SK-N-SH (cell line): Measurements from ENCODE around the gene NMNAT2. TPM values are rescaled to one million over a fixed set of nuclear protein-coding genes. Genes with fewer than 3 reads are reported as not detected.

ENCODE experiments used
- CTCF ChIA-PET: fragments of 300-600, 350-600 bp; formaldehyde crosslinking; extraction: SDS; loops from one replicate; lab custom pipeline; 2021; lab: Yijun Ruan, JAX
- POLR2A ChIA-PET: fragments of 350-600 bp; sonication (Branson Sonifier 250); formaldehyde crosslinking; extraction: SDS; loops from one replicate; lab custom pipeline; 2020; ENCODE audit warnings: antibody characterized with exemption, inconsistent platforms; lab: Yijun Ruan, JAX
- DNase-seq: peaks from one replicate; pipeline ENCODE4 v3.0.0; 2012
- H2AFZ ChIP-seq: fragments of 200-600 bp; sonication (generic); 2 replicates; pipeline ENCODE4 v1.8.1; 2016; ENCODE audit warnings: antibody characterized with exemption, mild to moderate bottlenecking, low read depth
- H3F3A ChIP-seq: fragments of 200-600 bp; sonication (generic); replicated peaks from 2 replicates; pipeline ENCODE3; 2016; ENCODE audit warnings: antibody characterized with exemption, mild to moderate bottlenecking; ENCODE audit not compliant: insufficient read depth
- H3K27ac ChIP-seq, 2 experiments: fragments of 200-500 bp in 1 of 2; fragments of 200-600 bp in 1 of 2; sonication (Bioruptor generic) in 1 of 2; sonication (generic), shearing (Covaris generic) in 1 of 2; 2 replicates each; pipeline versions ENCODE4 v1.5.1 to v1.6.1; 2014 to 2016; ENCODE audit warnings: low read depth in 2 of 2, inconsistent platforms in 1 of 2, low read length in 1 of 2, mild to moderate bottlenecking in 1 of 2, mixed read lengths in 1 of 2
- H3K27me3 ChIP-seq: fragments of 200-600 bp; sonication (generic), shearing (Covaris generic); 2 replicates; pipeline ENCODE4 v1.6.1; 2016; ENCODE audit warnings: mixed run types; ENCODE audit not compliant: insufficient read depth
- H3K36me3 ChIP-seq, 2 experiments: fragments of 200-500 bp in 1 of 2; fragments of 200-600 bp in 1 of 2; sonication (Bioruptor generic) in 1 of 2; sonication (generic) in 1 of 2; replicated peaks in 1 of 2; 2 replicates each; pipeline versions ENCODE3 to v1.5.1; 2014 to 2016; ENCODE audit warnings: low read length in 1 of 2, mild to moderate bottlenecking in 1 of 2; ENCODE audit not compliant: insufficient read depth in 2 of 2, control insufficient read depth in 1 of 2
- H3K4me1 ChIP-seq, 2 experiments: fragments of 200-500 bp in 1 of 2; fragments of 200-600 bp in 1 of 2; sonication (Bioruptor generic) in 1 of 2; sonication (generic), shearing (Covaris generic) in 1 of 2; 2 replicates each; pipeline versions ENCODE4 v1.5.1 to v1.6.1; 2014 to 2016; ENCODE audit warnings: low read depth in 1 of 2, low read length in 1 of 2, mixed run types in 1 of 2; ENCODE audit not compliant: insufficient read depth in 2 of 2, control insufficient read depth in 1 of 2
- H3K4me2 ChIP-seq: fragments of 200-600 bp; sonication (generic), shearing (Covaris generic); 2 replicates; pipeline ENCODE4 v1.6.1; 2017; ENCODE audit warnings: mixed run types
- H3K4me3 ChIP-seq, 2 experiments: fragments of 200-500 bp in 1 of 2; fragments of 200-600 bp in 1 of 2; sonication (Bioruptor generic) in 1 of 2; sonication (generic), shearing (Covaris generic) in 1 of 2; 2 replicates each; pipeline versions ENCODE4 v1.5.1 to v1.8.1; 2014 to 2016; ENCODE audit warnings: low read depth in 2 of 2, inconsistent platforms in 1 of 2, low read length in 1 of 2, mild to moderate bottlenecking in 1 of 2, mixed read lengths in 1 of 2, moderate library complexity in 1 of 2
- H3K79me2 ChIP-seq: fragments of 200-600 bp; sonication (generic); 2 replicates; pipeline ENCODE4 v1.8.1; 2017; ENCODE audit warnings: mild to moderate bottlenecking; ENCODE audit not compliant: insufficient read depth
- H3K9ac ChIP-seq: fragments of 200-600 bp; sonication (generic); 2 replicates; pipeline ENCODE4 v1.6.1; 2017; ENCODE audit warnings: mixed run types
- H3K9me2 ChIP-seq: fragments of 200-600 bp; sonication (generic); 2 replicates; pipeline ENCODE4 v1.6.1; 2017; ENCODE audit warnings: mixed run types
- H3K9me3 ChIP-seq: fragments of 200-600 bp; sonication (generic); 2 replicates; pipeline ENCODE4 v1.6.1; 2017; ENCODE audit warnings: mixed run types, mild to moderate bottlenecking, moderate library complexity
- H4K20me1 ChIP-seq: fragments of 200-600 bp; sonication (generic); 2 replicates; pipeline ENCODE4 v1.6.1; 2017; ENCODE audit warnings: mild to moderate bottlenecking, mixed run types; ENCODE audit not compliant: insufficient read depth
- CHD2 ChIP-seq: fragments of 150-350 bp; IDR thresholded peaks from 2 replicates; pipeline ENCODE4 v1.6.1; 2018; ENCODE audit warnings: low read length; ENCODE audit not compliant: partially characterized antibody
- ELF1 ChIP-seq: IDR thresholded peaks from 2 replicates; pipeline ENCODE4 v1.4.0; 2012
- EZH2phosphoT487 ChIP-seq: fragments of 200-600 bp; sonication (generic); IDR thresholded peaks from 2 replicates; pipeline ENCODE4 v1.6.1; 2017; ENCODE audit warnings: low read depth, mixed run types, mild to moderate bottlenecking, antibody characterized with exemption, moderate library complexity, borderline replicate concordance
- FOSL2 ChIP-seq: IDR thresholded peaks from 2 replicates; pipeline ENCODE4 v1.4.0; 2012; ENCODE audit warnings: low read depth, mild to moderate bottlenecking, moderate library complexity, borderline replicate concordance
- FOXJ3 ChIP-seq: sonication (generic); formaldehyde crosslinking; IDR thresholded peaks from 2 replicates; pipeline ENCODE4 v1.5.1; 2020; ENCODE audit warnings: mild to moderate bottlenecking, missing genetic modification reagents
- GATA2 ChIP-seq: sonication (generic); formaldehyde crosslinking; IDR thresholded peaks from 2 replicates; pipeline ENCODE4 v1.5.0; 2020; ENCODE audit warnings: mild to moderate bottlenecking, missing genetic modification reagents
- IRF3 ChIP-seq: fragments of 150-350 bp; IDR thresholded peaks from 2 replicates; pipeline ENCODE4 v1.6.1; 2016; ENCODE audit warnings: mild to moderate bottlenecking, low read depth, low read length
- MAX ChIP-seq: IDR thresholded peaks from 2 replicates; pipeline ENCODE4 v1.4.0; 2012; ENCODE audit warnings: low read depth
- MEF2A ChIP-seq: IDR thresholded peaks from 2 replicates; pipeline ENCODE4 v1.4.0; 2012; ENCODE audit warnings: low read depth, borderline replicate concordance
- MXI1 ChIP-seq: IDR thresholded peaks from 2 replicates; pipeline ENCODE4 v1.6.1; 2012; ENCODE audit warnings: mild to moderate bottlenecking, low read depth, low read length, improper control_type of control experiment
- NFIC ChIP-seq: IDR thresholded peaks from 2 replicates; pipeline ENCODE4 v1.4.0; 2012; ENCODE audit warnings: borderline replicate concordance
- PBX3 ChIP-seq: IDR thresholded peaks from 2 replicates; pipeline ENCODE4; 2012
- POLR2AphosphoS5 ChIP-seq: IDR thresholded peaks from 2 replicates; pipeline ENCODE4 v1.6.1; 2012; ENCODE audit warnings: low read depth, low read length
- RAD21 ChIP-seq: IDR thresholded peaks from 2 replicates; pipeline ENCODE4 v1.6.1; 2012; ENCODE audit warnings: mild to moderate bottlenecking, low read length
- RXRA ChIP-seq: IDR thresholded peaks from 2 replicates; pipeline ENCODE4 v1.4.0; 2012; ENCODE audit warnings: low read depth, mild to moderate bottlenecking, borderline replicate concordance
- SIN3A ChIP-seq: IDR thresholded peaks from 2 replicates; pipeline ENCODE4 v1.6.1; 2012; ENCODE audit warnings: low read depth, mild to moderate bottlenecking, low read length, moderate library complexity, borderline replicate concordance
- SMC3 ChIP-seq: IDR thresholded peaks from 2 replicates; pipeline ENCODE4 v1.6.1; 2012; ENCODE audit warnings: low read depth, low read length, improper control_type of control experiment
- TAF1 ChIP-seq: IDR thresholded peaks from 2 replicates; pipeline ENCODE4 v1.6.1; 2012; ENCODE audit warnings: low read depth, mild to moderate bottlenecking, low read length, moderate library complexity, borderline replicate concordance
- TEAD4 ChIP-seq: IDR thresholded peaks from 2 replicates; pipeline ENCODE4 v1.4.0; 2012; ENCODE audit warnings: mild to moderate bottlenecking, borderline replicate concordance; ENCODE audit not compliant: insufficient read depth
- YY1 ChIP-seq: IDR thresholded peaks from 2 replicates; pipeline ENCODE4 v1.4.0; 2012; ENCODE audit warnings: low read depth, mild to moderate bottlenecking
- ZBTB33 ChIP-seq: IDR thresholded peaks from 2 replicates; pipeline ENCODE4 v1.4.0; 2012; ENCODE audit warnings: low read depth, borderline replicate concordance
- WGBS: methylation state at CpG from one replicate; pipeline ENCODE4 v1.1.6; 2017; ENCODE audit warnings: low lambda C conversion rate; 5-methylcytosine and 5-hydroxymethylcytosine counted together
- polyA plus RNA-seq, 3 experiments: library from polyadenylated mRNA; depleted of rRNA; stranded (reverse); fragments of >200 nt; gene quantifications; 2 replicates each; pipeline ENCODE4 v1.2.3, GENCODE V29; 2012

The NMNAT2 gene
- polyA plus RNA-seq, 1 of the 3 experiments (the other 2 are of a cell fraction): 0.07 TPM

- no peaks in the 10 kb centered on the region for H4K20me1 ChIP-seq
- WGBS: 94% methylated on average over 1 of the region's 1 CpG
- H3K9ac ChIP-seq: no peak overlapping the region
- H3K4me3 ChIP-seq: no peak overlapping the region
- no peak overlapping the region for H3K4me2 ChIP-seq
- ChIA-PET POLR2A (no interaction called here), CTCF (no interaction called here)
- no peaks in the 10 kb centered on the region for H3K9me2 ChIP-seq
- H3K36me3 ChIP-seq: no peaks in the 10 kb centered on the region
- TF ChIP-seq CHD2 (no peak), MAX (no peak), MEF2A (no peak), PBX3 (no peak), SIN3A (no peak), POLR2AphosphoS5 (no peak), EZH2phosphoT487 (no peak), RXRA (no peak), GATA2 (CRISPR knock-in tag) (no peak), NFIC (no peak), ELF1 (no peak), YY1 (no peak)
- no peaks in the 10 kb centered on the region for H3F3A ChIP-seq
- H3K4me1 ChIP-seq: no peaks in the 10 kb centered on the region; a peak in 1 of 4 replicates
- DNase-seq: no peak
- H3K9me3 ChIP-seq: no peaks in the 10 kb centered on the region
- H3K27ac ChIP-seq: no peak overlapping the region
- no peak overlapping the region for H2AFZ ChIP-seq
- H3K79me2 ChIP-seq: no peaks in the 10 kb centered on the region
- H3K27me3 ChIP-seq: no peaks in the 10 kb centered on the region
These were observed 205.3 kb downstream of the NMNAT2 start for GRCh38 chr1:183212870-183213269.

GRCh38 chr1:183210681-183211080, 207.5 kb downstream of the NMNAT2 start:
- POLR2A ChIA-PET: no interaction called here
- CTCF ChIA-PET: interaction anchor here (0.6 to 1.5 kb wide), 3 partner anchors 11 to 119 kb away, joined by 3 to 4 read pairs (median 3); no protein-coding TSS in a partner anchor
- TF ChIP-seq SMC3 (no peak), MEF2A (no peak), FOSL2 (no peak), FOXJ3 (CRISPR knock-in tag) (no peak), PBX3 (no peak), IRF3 (no peak), TAF1 (no peak), ZBTB33 (no peak), POLR2AphosphoS5 (no peak), TEAD4 (no peak), RAD21 (no peak), EZH2phosphoT487 (no peak), MXI1 (no peak)

More at GRCh38 chr1:183210681-183211080, 207.5 kb downstream of the NMNAT2 start:
- H3K36me3 ChIP-seq: no peaks in the 10 kb centered on the region
- no peaks in the 10 kb centered on the region for H3F3A ChIP-seq
- no peak overlapping the region for H3K4me3 ChIP-seq
- no peak for DNase-seq
- no peaks in the 10 kb centered on the region for H3K79me2 ChIP-seq
- H2AFZ ChIP-seq: no peak overlapping the region
- no peak overlapping the region for H3K4me2 ChIP-seq
- H3K9me3 ChIP-seq: no peaks in the 10 kb centered on the region
- no peak overlapping the region for H3K27ac ChIP-seq
- no peaks in the 10 kb centered on the region for H3K9me2 ChIP-seq
- no peaks in the 10 kb centered on the region for H3K27me3 ChIP-seq
- no peak overlapping the region for H3K9ac ChIP-seq
- no peaks in the 10 kb centered on the region; a peak in 1 of 4 replicates for H3K4me1 ChIP-seq
- no peaks in the 10 kb centered on the region for H4K20me1 ChIP-seq
